HG03342 (cell line): ENCODE results near the gene PFAS.
A peak's percentile ranks its signal among the peaks of the same experiment; 100 is the strongest.
"Not testable (repeated sequence)": the region's sequence is repeated elsewhere in the genome, so short reads cannot be mapped to it uniquely, and the experiment has no call there.

Experiments
- ATAC-seq: cut with Tn5 transposase; IDR thresholded peaks from one replicate; pipeline ENCODE4 v1.9.1; 2021; ENCODE audit warnings: mild to moderate bottlenecking, moderate library complexity; ENCODE audit not compliant: unreplicated experiment

The PFAS gene, protein sequence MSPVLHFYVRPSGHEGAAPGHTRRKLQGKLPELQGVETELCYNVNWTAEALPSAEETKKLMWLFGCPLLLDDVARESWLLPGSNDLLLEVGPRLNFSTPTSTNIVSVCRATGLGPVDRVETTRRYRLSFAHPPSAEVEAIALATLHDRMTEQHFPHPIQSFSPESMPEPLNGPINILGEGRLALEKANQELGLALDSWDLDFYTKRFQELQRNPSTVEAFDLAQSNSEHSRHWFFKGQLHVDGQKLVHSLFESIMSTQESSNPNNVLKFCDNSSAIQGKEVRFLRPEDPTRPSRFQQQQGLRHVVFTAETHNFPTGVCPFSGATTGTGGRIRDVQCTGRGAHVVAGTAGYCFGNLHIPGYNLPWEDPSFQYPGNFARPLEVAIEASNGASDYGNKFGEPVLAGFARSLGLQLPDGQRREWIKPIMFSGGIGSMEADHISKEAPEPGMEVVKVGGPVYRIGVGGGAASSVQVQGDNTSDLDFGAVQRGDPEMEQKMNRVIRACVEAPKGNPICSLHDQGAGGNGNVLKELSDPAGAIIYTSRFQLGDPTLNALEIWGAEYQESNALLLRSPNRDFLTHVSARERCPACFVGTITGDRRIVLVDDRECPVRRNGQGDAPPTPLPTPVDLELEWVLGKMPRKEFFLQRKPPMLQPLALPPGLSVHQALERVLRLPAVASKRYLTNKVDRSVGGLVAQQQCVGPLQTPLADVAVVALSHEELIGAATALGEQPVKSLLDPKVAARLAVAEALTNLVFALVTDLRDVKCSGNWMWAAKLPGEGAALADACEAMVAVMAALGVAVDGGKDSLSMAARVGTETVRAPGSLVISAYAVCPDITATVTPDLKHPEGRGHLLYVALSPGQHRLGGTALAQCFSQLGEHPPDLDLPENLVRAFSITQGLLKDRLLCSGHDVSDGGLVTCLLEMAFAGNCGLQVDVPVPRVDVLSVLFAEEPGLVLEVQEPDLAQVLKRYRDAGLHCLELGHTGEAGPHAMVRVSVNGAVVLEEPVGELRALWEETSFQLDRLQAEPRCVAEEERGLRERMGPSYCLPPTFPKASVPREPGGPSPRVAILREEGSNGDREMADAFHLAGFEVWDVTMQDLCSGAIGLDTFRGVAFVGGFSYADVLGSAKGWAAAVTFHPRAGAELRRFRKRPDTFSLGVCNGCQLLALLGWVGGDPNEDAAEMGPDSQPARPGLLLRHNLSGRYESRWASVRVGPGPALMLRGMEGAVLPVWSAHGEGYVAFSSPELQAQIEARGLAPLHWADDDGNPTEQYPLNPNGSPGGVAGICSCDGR (N-terminal part only)

DNA sequence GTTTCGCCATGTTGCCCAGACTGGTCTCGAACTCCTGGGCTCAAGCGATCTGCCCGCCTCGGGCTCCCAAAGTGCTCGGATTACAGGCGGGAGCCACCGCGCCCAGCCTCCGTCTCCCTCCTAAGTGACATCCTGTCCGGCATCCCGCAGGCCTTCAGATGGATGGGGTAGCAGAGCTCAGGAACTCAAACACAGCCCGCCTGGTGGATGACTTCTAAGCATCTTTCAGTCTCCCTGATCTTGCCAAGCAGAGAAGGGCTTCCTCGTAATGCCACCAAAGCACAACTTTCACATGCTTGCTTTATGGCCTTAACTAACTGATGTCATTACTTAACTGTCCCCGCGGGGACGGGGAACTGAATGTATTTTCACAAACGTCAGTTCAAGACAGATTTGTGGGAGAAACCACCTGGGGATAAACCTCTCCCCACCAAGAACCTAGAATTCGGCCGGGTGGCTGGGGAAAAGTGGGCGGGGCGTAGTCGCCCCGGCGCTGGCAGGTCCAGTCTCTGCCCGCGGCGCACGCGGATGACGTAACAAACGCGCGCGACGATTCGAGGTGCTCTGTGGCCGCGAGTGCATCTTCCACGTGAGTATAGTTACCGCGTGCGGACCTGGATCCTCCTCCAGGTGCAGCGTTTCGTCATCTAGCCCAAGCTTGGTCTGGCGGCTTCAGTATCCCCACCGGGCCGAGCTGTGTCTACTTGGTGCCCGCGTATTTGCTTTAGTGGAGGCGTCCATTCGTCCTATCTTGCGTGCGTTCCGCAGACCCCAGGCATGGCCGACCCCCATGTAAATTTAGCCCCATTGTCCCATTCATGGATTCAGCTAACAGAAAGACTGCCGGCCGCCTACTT lies at the start of gene PFAS:
Gene PFAS (plus strand): TSS at position 539 of the 857 bp plus-strand sequence. CDS start 4,649 bp downstream, outside the sequence.
- ATAC-seq: peak; percentile 45

DNA sequence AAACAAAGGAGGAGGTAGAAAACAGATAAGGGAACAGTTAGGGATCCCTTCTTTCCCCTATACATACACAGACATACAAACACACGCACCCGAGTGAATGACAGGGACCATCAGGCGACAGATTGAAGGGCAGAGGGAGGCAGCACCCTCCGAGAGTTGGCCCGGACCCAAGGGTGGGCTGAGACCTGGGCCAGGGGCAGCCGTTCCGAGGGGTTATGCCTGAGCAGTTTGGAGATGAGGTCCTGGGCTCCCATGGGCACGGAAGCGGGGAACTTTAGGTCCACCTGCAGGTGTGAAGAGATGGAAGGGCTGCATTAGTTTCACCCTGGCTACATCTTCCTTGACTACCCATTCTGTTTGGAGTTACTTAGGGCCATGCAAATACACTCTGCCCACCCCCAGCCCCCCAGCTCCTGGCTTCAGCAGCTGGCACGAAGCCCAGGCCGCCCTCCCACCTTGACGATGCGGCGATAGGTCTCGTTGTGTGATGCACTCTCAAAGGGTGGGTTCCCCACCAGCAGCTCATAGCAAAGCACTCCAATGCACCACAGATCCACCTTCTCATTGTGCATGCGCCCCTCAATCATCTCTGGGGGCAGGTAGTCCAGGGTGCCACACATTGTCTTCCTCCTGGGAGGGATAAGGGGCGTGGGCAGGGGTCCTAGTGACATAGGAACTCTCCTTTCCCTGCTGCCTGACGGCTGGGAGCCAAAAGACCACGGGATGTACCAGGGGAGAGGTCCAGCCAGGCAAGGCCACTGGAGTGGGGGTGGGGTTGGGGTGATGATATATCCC lies 44.1 kb upstream of the PFAS start:
- ATAC-seq: no peak

DNA sequence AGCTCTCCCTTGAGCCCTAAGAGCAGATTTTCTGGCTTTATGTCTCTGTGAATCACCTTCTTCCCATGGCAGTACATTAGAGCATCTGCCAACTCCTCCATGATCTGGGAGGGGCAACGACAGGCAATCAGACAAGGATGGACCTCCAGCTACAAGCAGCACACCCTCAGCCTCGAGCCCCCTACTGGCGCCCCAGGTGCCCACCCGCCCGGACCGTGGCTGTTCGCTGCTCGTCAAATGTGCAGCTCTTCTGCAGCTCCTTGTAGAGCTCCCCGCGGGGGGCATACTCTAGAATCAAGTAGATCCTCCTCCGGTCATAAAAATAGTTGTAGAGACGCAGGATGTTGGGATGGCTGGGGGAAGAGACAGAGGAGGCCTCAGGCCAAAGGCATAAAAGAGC lies 42.6 kb upstream of the PFAS start:
- ATAC-seq: no peak

DNA sequence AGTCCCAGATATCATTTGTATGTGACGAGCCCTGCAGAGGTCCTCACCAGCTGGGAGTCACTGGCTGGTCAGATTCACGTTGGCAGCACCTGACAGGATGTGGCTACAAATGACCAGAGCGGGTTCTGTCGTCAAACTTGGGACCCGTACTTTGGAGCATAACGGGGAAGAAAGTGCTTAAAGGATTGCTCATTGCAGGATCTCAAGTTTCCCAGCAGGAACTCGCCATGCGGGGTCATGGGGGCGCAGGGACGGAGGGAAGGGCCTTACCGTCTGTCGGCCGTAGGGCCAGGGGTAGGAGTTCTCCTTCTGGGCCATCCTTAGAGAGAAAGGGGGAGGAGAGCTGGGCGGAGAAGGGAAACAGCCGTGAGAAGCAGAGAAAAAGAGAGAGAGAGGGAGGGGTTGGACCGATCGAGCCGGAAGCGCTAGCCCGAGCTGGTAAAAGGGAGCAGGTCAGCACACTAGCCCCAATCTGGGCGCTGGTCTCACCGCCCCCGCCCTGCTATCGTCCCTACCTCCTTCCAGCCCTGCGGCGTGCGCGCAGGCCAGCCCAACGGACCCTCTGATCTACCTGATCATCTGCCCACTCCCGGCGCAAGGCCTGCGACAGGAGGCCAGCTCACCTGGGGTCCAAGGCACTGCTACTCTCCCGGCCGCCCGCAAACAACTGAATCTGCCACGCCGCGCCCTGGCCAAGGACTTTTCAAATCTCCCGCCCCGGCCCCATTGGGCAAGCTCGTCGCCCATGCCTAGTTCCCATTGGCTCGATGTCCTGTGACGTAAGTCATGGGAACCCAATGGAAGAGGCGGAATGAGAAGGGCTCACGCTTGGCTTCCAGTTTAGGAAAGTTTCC lies 39.0 kb upstream of the PFAS start, which contains the start of gene AURKB:
Gene AURKB (minus strand): TSS at position 669 of the 854 bp plus-strand sequence. CDS start 351 bp downstream, at position 318.
- peak; percentile 81 for ATAC-seq

DNA sequence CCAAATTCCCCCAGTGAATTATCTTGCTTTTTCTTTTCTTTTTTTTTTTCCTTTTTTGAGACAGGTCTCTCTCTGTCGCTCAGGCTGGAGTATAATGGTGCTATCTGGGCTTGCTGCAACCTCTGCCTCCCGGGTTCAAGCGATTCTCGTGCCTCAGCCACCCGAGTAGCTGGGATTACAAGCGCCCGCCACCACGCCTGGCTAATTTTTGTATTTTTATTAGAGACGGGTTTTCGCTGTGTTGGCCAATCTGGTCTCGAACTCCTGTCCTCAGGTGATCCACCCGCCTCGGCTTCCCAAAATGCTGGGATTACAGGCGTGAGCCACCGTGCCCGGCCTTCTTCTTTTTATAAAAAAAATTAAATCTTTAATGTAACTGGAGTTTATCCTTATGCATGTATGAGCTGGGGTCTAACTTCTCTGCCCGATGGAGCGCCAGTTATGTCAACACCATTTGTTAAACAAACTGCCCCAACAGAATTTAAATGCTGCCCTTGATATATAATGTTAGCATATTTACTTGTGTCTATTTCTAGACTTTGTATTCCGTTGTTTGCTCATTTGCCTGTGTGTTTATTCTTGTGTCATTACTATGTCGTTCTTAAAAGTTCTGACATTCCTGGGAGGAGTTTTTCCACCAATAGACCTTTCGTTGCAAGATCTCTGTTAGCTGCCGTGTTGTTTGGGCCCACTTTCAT lies 38.2 kb upstream of the PFAS start:
- ATAC-seq: peak; percentile 8

DNA sequence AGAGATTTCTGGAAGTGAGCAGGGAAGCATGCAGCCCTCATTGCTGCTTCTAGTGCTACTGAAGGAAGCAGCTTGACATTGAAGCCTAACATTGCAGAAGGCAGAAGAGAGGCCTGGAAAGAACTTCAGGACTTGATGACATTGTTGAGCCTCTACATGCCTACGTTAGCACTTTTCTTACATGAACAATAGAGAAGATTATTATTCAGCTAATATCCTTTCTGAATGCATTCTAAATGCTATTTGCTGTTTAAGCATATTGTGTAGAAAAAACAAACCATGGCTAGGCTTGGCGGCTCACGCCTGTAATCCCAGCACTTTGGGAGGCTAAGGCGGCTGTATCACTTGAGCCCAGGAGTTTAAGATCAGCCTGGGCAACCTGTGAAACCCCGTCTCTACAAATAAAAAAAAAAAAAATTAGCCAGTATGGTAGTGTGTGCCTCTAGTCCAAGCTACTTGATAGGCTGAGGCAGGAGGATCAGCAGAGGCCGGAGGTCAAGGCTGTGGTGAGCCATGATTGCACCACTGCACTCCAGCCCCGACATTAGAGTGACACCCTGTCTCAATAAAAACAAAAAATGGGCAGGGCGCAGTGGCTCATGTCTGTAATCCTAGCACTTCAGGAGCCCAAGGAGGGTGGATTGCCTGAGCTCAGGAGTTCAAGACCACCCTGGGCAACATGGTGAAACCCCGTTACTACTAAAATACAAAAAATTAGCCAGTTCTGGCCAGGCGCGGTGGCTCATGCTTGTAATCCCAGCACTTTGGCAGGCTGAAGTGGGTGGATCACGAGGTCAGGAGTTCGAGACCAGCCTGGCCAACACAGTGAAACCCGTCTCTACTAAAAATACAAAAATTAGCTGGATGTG lies 36.5 kb upstream of the PFAS start:
- no peak for ATAC-seq

DNA sequence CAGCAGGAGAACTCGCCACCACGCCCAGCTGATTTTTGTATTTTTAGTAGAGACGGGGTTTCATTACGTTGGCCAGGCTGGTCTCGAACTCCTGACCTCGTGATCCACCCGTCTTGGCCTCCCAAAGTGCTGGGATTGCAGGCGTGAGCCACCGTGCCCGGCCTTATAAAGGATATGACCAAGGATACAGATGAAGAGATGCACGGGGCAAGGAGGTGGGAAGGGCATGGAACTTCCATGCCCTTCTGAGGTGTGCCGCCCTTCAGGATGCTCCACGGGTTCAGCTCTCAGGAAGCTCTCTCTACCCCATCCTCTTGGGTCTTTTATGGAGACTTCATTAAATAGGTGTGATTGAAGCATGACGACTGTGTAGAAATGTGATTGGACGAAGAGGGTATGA lies 35.1 kb upstream of the PFAS start:
- not testable (repeated sequence) for ATAC-seq

DNA sequence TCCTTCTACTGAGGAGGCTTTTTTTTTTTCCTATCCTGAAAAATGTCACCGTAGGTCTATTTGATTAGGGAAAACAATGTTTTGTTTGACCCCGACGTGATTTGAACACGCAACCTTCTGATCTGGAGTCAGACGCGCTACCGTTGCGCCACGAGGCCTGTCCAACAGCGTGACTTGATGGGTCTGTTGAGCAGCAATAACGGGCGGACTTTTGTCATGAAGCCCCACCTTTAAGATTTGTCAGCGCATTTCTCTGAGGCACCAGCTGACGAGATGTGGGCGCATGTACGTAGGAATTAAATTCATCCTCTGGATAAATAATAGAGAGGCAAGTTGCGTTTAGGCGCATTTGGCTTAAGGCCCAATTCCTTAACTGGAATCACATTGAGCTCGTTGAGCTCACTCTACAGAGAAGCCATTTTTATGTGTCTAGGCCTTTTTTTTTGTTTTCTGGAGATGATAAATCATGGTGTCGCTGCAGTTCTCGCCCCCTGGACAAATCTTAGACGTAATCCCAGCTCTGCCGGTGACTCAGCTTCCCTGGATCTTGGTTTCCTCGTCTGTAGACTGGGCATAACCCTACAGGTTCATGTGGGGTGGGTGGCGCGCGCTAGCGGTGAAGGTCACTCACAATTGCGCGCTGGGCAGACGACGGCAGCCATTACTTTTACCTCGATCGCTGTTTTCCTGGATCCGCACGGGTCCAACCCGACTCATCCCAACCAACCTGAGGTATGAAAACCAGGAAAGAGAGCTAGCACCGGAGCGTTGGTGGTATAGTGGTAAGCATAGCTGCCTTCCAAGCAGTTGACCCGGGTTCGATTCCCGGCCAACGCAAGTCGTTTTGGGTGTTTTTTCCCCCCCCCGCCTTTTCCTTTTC lies 28.1 kb upstream of the PFAS start:
- no peak for ATAC-seq

DNA sequence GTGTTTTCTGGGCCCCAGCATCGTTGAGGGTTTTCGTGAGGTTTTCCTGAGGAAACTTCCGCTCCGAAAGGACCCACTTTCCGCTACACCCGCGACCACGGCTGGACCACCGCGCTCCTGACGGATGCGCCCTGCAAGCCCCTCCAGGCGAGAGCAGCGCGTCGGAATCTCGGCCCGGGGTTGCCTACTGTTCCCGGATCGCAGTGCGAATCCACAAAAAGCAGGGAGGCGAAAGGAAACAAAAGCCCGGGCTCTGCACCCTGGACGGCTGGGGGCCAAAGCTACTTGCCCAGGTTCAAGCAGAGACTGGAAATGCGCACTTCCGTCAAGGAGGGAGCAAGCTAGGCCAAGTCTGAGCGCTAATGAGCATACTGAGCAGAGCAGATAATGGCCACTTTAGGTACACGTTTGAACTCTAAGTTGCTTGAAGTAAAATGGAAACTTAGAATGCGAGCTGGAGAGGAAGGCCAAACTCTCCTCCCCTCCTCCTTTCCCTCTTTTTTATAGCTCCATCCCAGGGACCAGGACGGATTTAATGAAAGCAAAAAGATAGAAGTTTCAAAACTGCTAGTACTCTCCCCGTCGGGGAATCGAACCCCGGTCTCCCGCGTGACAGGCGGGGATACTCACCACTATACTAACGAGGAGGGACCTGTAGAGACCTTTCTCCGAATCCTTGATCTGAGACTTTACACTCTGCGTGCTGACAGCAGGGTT lies 27.3 kb upstream of the PFAS start:
- ATAC-seq: peak; percentile 42

DNA sequence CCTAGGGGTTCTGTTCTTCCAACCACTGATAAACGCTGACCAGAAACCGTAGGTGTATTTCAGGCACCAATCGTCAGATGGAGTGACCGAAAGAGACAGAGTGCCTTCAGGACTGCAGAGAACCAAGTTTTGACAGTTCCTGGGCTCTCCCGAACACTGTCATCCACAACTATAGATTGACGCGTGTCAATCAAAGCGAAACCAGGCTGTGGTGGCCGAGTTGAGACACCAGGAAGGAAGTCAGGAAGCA lies 26.8 kb upstream of the PFAS start:
- ATAC-seq: peak; percentile 30

DNA sequence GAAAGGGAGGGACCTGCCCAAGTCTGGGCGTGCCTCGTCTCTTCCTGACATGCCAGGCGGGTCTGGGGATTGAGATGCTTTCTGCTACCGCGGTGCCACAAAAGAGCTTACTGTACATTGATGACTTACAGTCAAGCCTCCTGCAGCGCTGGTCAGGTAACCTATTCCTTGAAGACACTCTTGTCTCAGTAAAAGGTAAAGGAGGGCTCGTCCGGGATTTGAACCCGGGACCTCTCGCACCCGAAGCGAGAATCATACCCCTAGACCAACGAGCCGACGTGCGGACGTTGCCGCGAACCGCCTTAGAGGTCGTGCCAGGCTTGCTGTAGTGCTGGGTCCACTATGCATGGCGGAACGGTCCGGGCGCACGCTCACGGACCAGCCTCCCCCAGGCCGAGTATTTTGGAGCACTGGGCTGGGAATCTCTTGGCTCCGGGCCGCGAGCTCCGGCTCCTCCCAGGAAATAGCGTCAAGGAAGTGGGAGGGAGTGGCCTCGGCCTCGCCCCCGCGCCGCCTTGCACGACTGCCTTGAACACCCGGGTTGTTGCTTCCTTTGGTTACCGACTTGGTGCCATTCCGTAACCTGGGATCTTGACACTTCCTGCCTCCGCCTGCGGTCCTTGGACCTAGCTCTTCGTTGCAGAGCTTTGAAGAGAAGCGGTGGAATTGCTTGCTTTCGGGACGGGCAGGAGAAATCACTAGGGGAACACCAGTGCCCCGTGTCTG lies 26.3 kb upstream of the PFAS start:
- ATAC-seq: peak; percentile 30

DNA sequence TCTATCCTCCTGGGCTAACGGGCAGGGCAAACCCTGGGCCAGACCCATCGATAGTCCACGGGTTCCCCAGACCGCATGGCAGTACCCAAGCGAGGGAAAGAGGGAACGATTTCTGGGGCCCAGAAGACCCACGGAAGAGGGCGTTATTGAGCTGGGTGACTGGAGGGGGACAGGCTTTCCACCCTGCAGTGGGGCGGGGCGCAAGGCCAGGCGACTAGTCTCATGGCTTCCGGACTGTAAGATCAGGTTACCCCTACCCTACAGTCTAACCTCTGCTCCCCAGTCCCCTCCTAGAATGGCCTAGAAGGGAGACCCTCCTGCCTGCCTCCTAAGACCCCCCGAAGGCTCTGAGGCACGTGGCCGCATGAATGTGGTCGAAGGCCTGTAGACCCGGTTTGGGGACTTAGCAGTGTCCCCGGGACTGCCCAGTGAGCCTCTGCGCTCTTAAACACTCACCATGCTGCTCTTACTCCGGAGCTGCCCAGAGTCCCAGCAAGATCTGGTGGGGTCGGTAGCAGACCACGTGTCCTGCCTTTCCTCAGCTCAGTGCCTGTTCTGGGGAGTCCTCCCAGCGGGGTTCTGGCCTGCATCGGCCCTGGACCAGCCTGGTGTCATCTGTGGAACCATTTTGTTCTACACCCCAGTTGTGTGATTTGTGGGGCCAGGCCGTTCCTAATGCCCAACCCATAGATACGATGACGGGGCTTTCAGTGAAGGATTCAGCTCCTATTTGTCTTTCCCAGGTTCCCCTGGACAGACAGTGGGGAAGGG lies 25.5 kb upstream of the PFAS start:
- ATAC-seq: no peak

DNA sequence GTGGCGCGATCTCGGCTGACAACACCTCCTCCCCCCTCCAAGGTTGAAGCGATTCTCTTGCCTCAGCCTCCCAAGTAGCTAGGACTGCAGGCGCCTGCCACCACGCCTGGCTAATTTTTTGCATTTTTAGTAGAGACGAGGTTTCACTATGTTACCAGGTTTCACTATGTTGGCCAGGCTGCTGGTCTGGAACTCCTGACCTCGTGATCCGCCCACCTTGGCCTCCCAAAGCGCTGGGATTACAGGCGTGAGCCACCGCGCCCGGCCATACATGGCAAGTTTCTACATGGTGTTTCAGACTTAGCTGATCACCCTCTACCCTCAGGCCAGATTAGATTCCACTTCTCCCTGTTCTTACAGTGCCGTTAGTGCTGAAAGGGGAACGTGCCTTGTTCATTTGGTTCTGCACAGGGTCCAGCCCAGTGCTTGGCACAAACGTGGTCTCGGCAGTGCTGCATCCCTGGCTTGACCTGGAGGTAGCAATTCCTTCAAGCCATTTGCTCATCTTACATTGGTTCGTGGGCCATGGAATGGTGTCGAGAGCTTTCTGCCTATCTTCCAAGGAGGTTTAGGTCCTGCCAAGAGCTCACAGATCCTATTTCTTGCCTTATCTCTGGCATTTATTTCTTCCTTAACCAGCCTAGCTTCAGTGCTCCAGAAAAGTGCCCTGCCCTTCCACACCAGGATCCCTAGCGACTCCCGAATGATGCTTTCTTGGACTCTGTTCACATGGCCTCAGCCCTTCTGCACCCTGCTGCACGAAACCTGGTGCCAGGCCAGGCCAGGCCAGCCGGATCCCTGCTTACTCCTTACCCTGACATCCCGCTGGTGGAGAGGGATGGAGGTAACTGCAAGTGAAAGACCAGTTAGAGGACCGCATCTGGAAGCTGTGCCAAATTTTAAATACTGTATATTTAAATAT lies 23.9 kb upstream of the PFAS start:
- no peak for ATAC-seq
